ENCODE measurements around the gene CELF1. TPM values are rescaled to one million over a fixed set of nuclear protein-coding genes. Genes with fewer than 3 reads are reported as not detected.

Gene CELF1
- polyA plus RNA-seq, 1 of the 3 experiments (the other 2 are of a cell fraction), result 47.5 TPM

GRCh38 chr11:47437746-47438418 is 115.0 kb downstream of the CELF1 start:
- Histone ChIP-seq H3K79me2 (ENCODE audit: insufficient read depth) (no peaks in the 10 kb centered on the region), H3K9me3 (no peaks in the 10 kb centered on the region), H3K9me2 (no peaks in the 10 kb centered on the region), H3K36me3 (replicated peaks in 1 of 2; ENCODE audit: control insufficient read depth in 1 of 2, insufficient read depth in 2 of 2, low read length in 1 of 2) (no peaks in the 10 kb centered on the region), H3F3A (replicated peaks; ENCODE audit: insufficient read depth) (peaks cover 8% of the 10 kb centered on the region), H2AFZ (ENCODE audit: low read depth) (no peak overlapping the region), H3K27ac (ENCODE audit: low read depth in 2 of 2, low read length in 1 of 2) (no peak overlapping the region), H3K9ac (no peak overlapping the region), H3K4me3 (ENCODE audit: low read depth in 2 of 2, low read length in 1 of 2) (no peak overlapping the region), H3K4me2 (no peak overlapping the region), H3K4me1 (ENCODE audit: control insufficient read depth in 1 of 2, insufficient read depth in 2 of 2, low read depth in 1 of 2, low read length in 1 of 2) (no peaks in the 10 kb centered on the region), H4K20me1 (ENCODE audit: insufficient read depth) (no peaks in the 10 kb centered on the region), H3K27me3 (ENCODE audit: insufficient read depth) (no peaks in the 10 kb centered on the region)
- DNase-seq, result no peak
- ChIA-PET CTCF (interaction anchor here (1.2 to 1.3 kb wide), 2 partner anchors 26 to 27 kb away, joined by 3 to 4 read pairs; no protein-coding TSS in a partner anchor), POLR2A (no interaction called here)
- 82% methylated on average over 14 of the region's 16 CpGs for WGBS (ENCODE audit: low lambda C conversion rate)
- TF ChIP-seq SIN3A (IDR thresholded peaks at IDR 0.05; ENCODE audit: borderline replicate concordance, low read depth, low read length) (no peak), GATA2 (CRISPR knock-in tag; IDR thresholded peaks at IDR 0.05) (no peak), PBX3 (IDR thresholded peaks at IDR 0.05) (no peak), JUND (IDR thresholded peaks at IDR 0.05) (no peak), TCF12 (IDR thresholded peaks at IDR 0.05) (no peak), YY1 (IDR thresholded peaks at IDR 0.05; ENCODE audit: low read depth) (no peak), EZH2phosphoT487 (IDR thresholded peaks at IDR 0.05; ENCODE audit: borderline replicate concordance, low read depth) (no peak)

- H3K27ac ChIP-seq (ENCODE audit: low read depth in 2 of 2, low read length in 1 of 2), result no peak overlapping the region
- no peaks in the 10 kb centered on the region for H3K36me3 ChIP-seq (replicated peaks in 1 of 2; ENCODE audit: control insufficient read depth in 1 of 2, insufficient read depth in 2 of 2, low read length in 1 of 2)
- DNase-seq, result no peak
- no peak overlapping the region for H3K4me3 ChIP-seq (ENCODE audit: low read depth in 2 of 2, low read length in 1 of 2)
- WGBS (ENCODE audit: low lambda C conversion rate), result 90% methylated on average over 11 of the region's 11 CpGs
- H3K9me2 ChIP-seq, result no peaks in the 10 kb centered on the region
- H3K9ac ChIP-seq, result no peak overlapping the region
- no peak overlapping the region for H3K4me2 ChIP-seq
- no peaks in the 10 kb centered on the region for H3K79me2 ChIP-seq (ENCODE audit: insufficient read depth)
- H3K9me3 ChIP-seq, result no peaks in the 10 kb centered on the region
- TF ChIP-seq SIN3A (IDR thresholded peaks at IDR 0.05; ENCODE audit: borderline replicate concordance, low read depth, low read length) (no peak), MXI1 (IDR thresholded peaks at IDR 0.05; ENCODE audit: low read depth, low read length) (no peak), JUND (IDR thresholded peaks at IDR 0.05) (no peak), FOSL2 (IDR thresholded peaks at IDR 0.05; ENCODE audit: borderline replicate concordance, low read depth) (no peak), EZH2phosphoT487 (IDR thresholded peaks at IDR 0.05; ENCODE audit: borderline replicate concordance, low read depth) (no peak), TCF12 (IDR thresholded peaks at IDR 0.05) (no peak), REST (IDR thresholded peaks at IDR 0.05; ENCODE audit: low read depth, low read length) (no peak), PBX3 (IDR thresholded peaks at IDR 0.05) (no peak), POLR2AphosphoS5 (IDR thresholded peaks at IDR 0.05; ENCODE audit: low read depth, low read length) (no peak), TAF1 (IDR thresholded peaks at IDR 0.05; ENCODE audit: borderline replicate concordance, low read depth, low read length) (no peak), CHD2 (IDR thresholded peaks at IDR 0.05; ENCODE audit: low read length, partially characterized antibody) (no peak), ELF1 (IDR thresholded peaks at IDR 0.05) (no peak), USF2 (IDR thresholded peaks at IDR 0.05; ENCODE audit: borderline replicate concordance, low read depth, low read length) (no peak), MAX (IDR thresholded peaks at IDR 0.05; ENCODE audit: low read depth) (no peak), EP300 (IDR thresholded peaks at IDR 0.05; ENCODE audit: borderline replicate concordance in 1 of 2, low read depth in 1 of 2, low read length in 1 of 2) (no peak)
- H2AFZ ChIP-seq (ENCODE audit: low read depth), result no peak overlapping the region
- H3K27me3 ChIP-seq (ENCODE audit: insufficient read depth), result no peaks in the 10 kb centered on the region
- H3F3A ChIP-seq (replicated peaks; ENCODE audit: insufficient read depth), result peaks cover 8% of the 10 kb centered on the region
- CTCF ChIA-PET, result interaction anchor here (1.2 kb wide), 1 partner anchor 25 kb away, joined by 4 read pairs; no protein-coding TSS in a partner anchor
- H3K4me1 ChIP-seq (ENCODE audit: control insufficient read depth in 1 of 2, insufficient read depth in 2 of 2, low read depth in 1 of 2, low read length in 1 of 2), result no peaks in the 10 kb centered on the region
- H4K20me1 ChIP-seq (ENCODE audit: insufficient read depth), result no peaks in the 10 kb centered on the region
- POLR2A ChIA-PET, result no interaction called here
These were observed 115.7 kb downstream of the CELF1 start for GRCh38 chr11:47437218-47437745.
